PC-9 (cell line): Measurements from ENCODE around the gene WASL.

Experiments used
- EZH2 ChIP-seq: fragments of 200-600 bp; sonication (generic); IDR thresholded peaks from 2 replicates; pipeline ENCODE4 v1.8.0; 2017; ENCODE audit warnings: antibody characterized with exemption, low read depth
- TF ChIP-seq, protein P1 (sequence below): fragments of 200-600 bp; sonication (generic); conservative IDR thresholded peaks from 2 replicates; pipeline ENCODE4 v1.6.1; 2017; ENCODE audit warnings: mixed run types, antibody characterized with exemption, mild to moderate bottlenecking, moderate library complexity

- TF ChIP-seq, protein P1, sequence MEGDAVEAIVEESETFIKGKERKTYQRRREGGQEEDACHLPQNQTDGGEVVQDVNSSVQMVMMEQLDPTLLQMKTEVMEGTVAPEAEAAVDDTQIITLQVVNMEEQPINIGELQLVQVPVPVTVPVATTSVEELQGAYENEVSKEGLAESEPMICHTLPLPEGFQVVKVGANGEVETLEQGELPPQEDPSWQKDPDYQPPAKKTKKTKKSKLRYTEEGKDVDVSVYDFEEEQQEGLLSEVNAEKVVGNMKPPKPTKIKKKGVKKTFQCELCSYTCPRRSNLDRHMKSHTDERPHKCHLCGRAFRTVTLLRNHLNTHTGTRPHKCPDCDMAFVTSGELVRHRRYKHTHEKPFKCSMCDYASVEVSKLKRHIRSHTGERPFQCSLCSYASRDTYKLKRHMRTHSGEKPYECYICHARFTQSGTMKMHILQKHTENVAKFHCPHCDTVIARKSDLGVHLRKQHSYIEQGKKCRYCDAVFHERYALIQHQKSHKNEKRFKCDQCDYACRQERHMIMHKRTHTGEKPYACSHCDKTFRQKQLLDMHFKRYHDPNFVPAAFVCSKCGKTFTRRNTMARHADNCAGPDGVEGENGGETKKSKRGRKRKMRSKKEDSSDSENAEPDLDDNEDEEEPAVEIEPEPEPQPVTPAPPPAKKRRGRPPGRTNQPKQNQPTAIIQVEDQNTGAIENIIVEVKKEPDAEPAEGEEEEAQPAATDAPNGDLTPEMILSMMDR: no peak
- no peak for TF ChIP-seq EZH2
Observed at GRCh38 chr7:123641901-123642300, 106.9 kb downstream of the WASL start.
